Pancreas (tissue), 10 donors: Measurements from ENCODE around the gene RGS17. TPM values are rescaled to one million over a fixed set of nuclear protein-coding genes. Genes with fewer than 3 reads are reported as not detected.

Experiments
- ATAC-seq, 4 donors: fragments of 200-7000 bp; cut with Tn5 transposase; one replicate each; pipeline versions ENCODE4 v1.8.0 to v1.9.1; 2020; ENCODE audit warnings: mild to moderate bottlenecking in 4 of 4, moderate library complexity in 4 of 4
- DNase-seq, 6 donors: peaks; one replicate each; pipeline ENCODE4 v3.0.0-alpha.2; 2020
- FAIRE-seq: peaks from 2 replicates; lab custom pipeline; 2012; peaks lifted over from hg19 to GRCh38; lab: Jason Lieb, UNC
- H3K27ac ChIP-seq, 4 donors: fragments of 200-600 bp; sonication (generic); 1 replicate in 3 of 4; 2 replicates in 1 of 4; pipeline versions ENCODE4 v1.5.0 to v1.8.0; 2020
- H3K27me3 ChIP-seq, 4 donors: fragments of 200-600 bp; one replicate each; pipeline ENCODE4 v1.8.0; 2021
- H3K36me3 ChIP-seq, 3 donors: fragments of 200-600 bp; sonication (generic) in 1 of 3; one replicate each; pipeline versions ENCODE4 v1.5.0 to v1.8.0; 2020 to 2021
- H3K4me1 ChIP-seq, 3 donors: fragments of 200-600 bp; one replicate each; pipeline ENCODE4 v1.8.0; 2021
- H3K4me3 ChIP-seq, 4 donors: fragments of 200-600 bp; sonication (generic) in 2 of 4; one replicate each; pipeline versions ENCODE4 v1.5.0 to v1.8.0; 2020 to 2021
- H3K9me3 ChIP-seq, 4 donors: fragments of 200-600 bp; one replicate each; pipeline ENCODE4 v1.8.0; 2021
- CTCF ChIP-seq, 4 donors: fragments of 200-600 bp; sonication (generic) in 3 of 4; IDR thresholded peaks; one replicate each; pipeline versions ENCODE4 v1.5.0 to v1.8.0; 2021; ENCODE audit warnings: antibody characterized with exemption in 4 of 4
- WGBS, 2 donors: extraction: QIAGEN DNeasy Blood & Tissue Kit; methylation state at CpG; one replicate each; pipeline ENCODE4 v1.1.7; 2013; 5-methylcytosine and 5-hydroxymethylcytosine counted together
- intact Hi-C, 3 donors: fragments of 100-400 bp; cut with DNase I; formaldehyde crosslinking; loops; one replicate each; pipeline versions ENCODE4 v1.11.1 to v1.14.2; 2022
- polyA plus RNA-seq, 2 donors: library from polyadenylated mRNA; stranded (reverse); fragments of 200-250 nt; gene quantifications; one replicate each; pipeline ENCODE4 v1.2.3, GENCODE V29; 2013
- total RNA-seq, 6 donors: library from RNA; stranded (reverse); fragmentation: NEBNext Ultra II Directional in 4 of 6; extraction: Animal tissue kit (Norgen Biotek cat#: 25700) in 4 of 6; gene quantifications; one replicate each; pipeline versions ENCODE4 v1.2.1 to v1.2.4, GENCODE V29; 2021 to 2023
- donor health status: healthy with polysubstance abuse.
- donor health status: DM: no; HTN: no; CAD: no; lungs with moderate emphysema.
- donor health status: DM: no; HTN: no; CAD: no.
- donor health status: control.
- donor health status: control.
- donor health status: Bipolar disorder and iron deficiency.
- donor health status: DM: yes; HTN: yes; CAD: no.
- donor health status: DM: no; HTN: no; CAD: no.
- donor health status: DM: no; HTN: no; CAD: no.
- donor health status: DM: yes; HTN: yes; CAD: no.

Gene RGS17
- total and polyA plus RNA-seq, 8 donors, result 0.39 to 3.7 (median 1.1) TPM

- no peaks in the 10 kb centered on the region for H3K9me3 ChIP-seq
- FAIRE-seq (no peak), ATAC-seq (no peak), DNase-seq (no peak)
- TF ChIP-seq CTCF (IDR thresholded peaks at IDR 0.05), result no peak
- 95 to 100% methylated on average over 2 of the region's 2 CpGs for WGBS, 2 donors
- H3K4me1 ChIP-seq, result peaks cover 0 to 12% (median 7%) of the 10 kb centered on the region in 3 donors
- intact Hi-C loops, result no loop called here
- H3K4me3 ChIP-seq, result no peak overlapping the region
- H3K27ac ChIP-seq, result no peak overlapping the region
- H3K27me3 ChIP-seq, result no peaks in the 10 kb centered on the region
- no peaks in the 10 kb centered on the region for H3K36me3 ChIP-seq
Measured at GRCh38 chr6:153062516-153062915, 68.6 kb downstream of the RGS17 start.

- Histone ChIP-seq H3K9me3 (no peaks in the 10 kb centered on the region), H3K36me3 (no peaks in the 10 kb centered on the region), H3K27me3 (no peaks in the 10 kb centered on the region), H3K4me3 (no peak overlapping the region), H3K4me1 (peaks cover 0 to 7% (median 4%) of the 10 kb centered on the region in 3 donors), H3K27ac (no peak overlapping the region)
- intact Hi-C loops, result no loop called here
- no peak for FAIRE-seq
- DNase-seq, result no peak
- ATAC-seq, result peak in 1 of 4 donors; percentile 12
- WGBS, 2 donors, result 83 to 94% methylated on average over 1 of the region's 1 CpG
- no peak for TF ChIP-seq CTCF (IDR thresholded peaks at IDR 0.05)
Measured at GRCh38 chr6:153059757-153060156, 71.3 kb downstream of the RGS17 start.

GRCh38 chr6:153059311-153059710 is 71.8 kb downstream of the RGS17 start:
- H3K36me3 ChIP-seq, result no peaks in the 10 kb centered on the region
- intact Hi-C loops, result no loop called here
- DNase-seq (no peak), ATAC-seq (no peak), FAIRE-seq (no peak)
- H3K4me3 ChIP-seq, result no peak overlapping the region
- no peak for TF ChIP-seq CTCF (IDR thresholded peaks at IDR 0.05)
- H3K27ac ChIP-seq, result no peak overlapping the region
- H3K9me3 ChIP-seq, result no peaks in the 10 kb centered on the region
- H3K4me1 ChIP-seq, result peaks cover 0 to 7% (median 0%) of the 10 kb centered on the region in 3 donors
- no peaks in the 10 kb centered on the region for H3K27me3 ChIP-seq

GRCh38 chr6:153058909-153059308 is 72.2 kb downstream of the RGS17 start:
- no peak for DNase-seq
- H3K36me3 ChIP-seq, result no peaks in the 10 kb centered on the region
- no peak overlapping the region for H3K4me3 ChIP-seq
- no peaks in the 10 kb centered on the region for H3K27me3 ChIP-seq
- TF ChIP-seq CTCF (IDR thresholded peaks at IDR 0.05), result no peak
- peaks cover 0 to 7% (median 0%) of the 10 kb centered on the region in 3 donors for H3K4me1 ChIP-seq
- FAIRE-seq, result no peak
- ATAC-seq, result peak in 1 of 4 donors; percentile 41
- intact Hi-C loops, result no loop called here
- no peak overlapping the region for H3K27ac ChIP-seq
- H3K9me3 ChIP-seq, result no peaks in the 10 kb centered on the region
- WGBS, 2 donors, result 47 to 63% methylated on average over 4 of the region's 4 CpGs

GRCh38 chr6:153058291-153058690 is 72.8 kb downstream of the RGS17 start:
- FAIRE-seq (no peak), ATAC-seq (peak in 1 of 4 donors; percentile 38), DNase-seq (no peak)
- Histone ChIP-seq H3K27ac (no peak overlapping the region), H3K4me1 (peaks cover 0 to 7% (median 0%) of the 10 kb centered on the region in 3 donors), H3K36me3 (no peaks in the 10 kb centered on the region), H3K27me3 (no peaks in the 10 kb centered on the region), H3K9me3 (no peaks in the 10 kb centered on the region), H3K4me3 (no peak overlapping the region)
- 85 to 88% methylated on average over 4 of the region's 4 CpGs for WGBS, 2 donors
- intact Hi-C loops, result no loop called here
- no peak for TF ChIP-seq CTCF (IDR thresholded peaks at IDR 0.05)
